DND-41 (cell line): ENCODE data around the gene GAS7.

Experiments used
- ATAC-seq: fragments of 200-7000 bp; cut with Tn5 transposase; 3 replicates; pipeline ENCODE4 v1.9.1; 2021; ENCODE audit warnings: low read depth; ENCODE audit not compliant: insufficient read depth
- DNase-seq: peaks from one replicate; pipeline ENCODE4 v3.0.0-alpha.2; 2020
- H2AFZ ChIP-seq: 2 replicates; pipeline ENCODE4 v1.6.0; 2012; ENCODE audit warnings: low read depth, low read length
- H3K27ac ChIP-seq: 2 replicates; pipeline ENCODE4 v1.5.1; 2012; ENCODE audit warnings: low read length, inconsistent platforms
- H3K27me3 ChIP-seq: fragments of 200-600 bp; sonication (generic); 2 replicates; pipeline ENCODE4 v1.6.0; 2012; ENCODE audit warnings: low read length, mild to moderate bottlenecking, inconsistent platforms; ENCODE audit not compliant: insufficient read depth, poor library complexity
- H3K36me3 ChIP-seq: 2 replicates; pipeline ENCODE4 v1.5.1; 2012; ENCODE audit warnings: low read length, inconsistent platforms; ENCODE audit not compliant: insufficient read depth
- H3K4me1 ChIP-seq: 2 replicates; pipeline ENCODE4 v1.5.1; 2012; ENCODE audit warnings: mild to moderate bottlenecking, low read length; ENCODE audit not compliant: insufficient read depth
- H3K4me2 ChIP-seq: 2 replicates; pipeline ENCODE4 v1.6.0; 2012; ENCODE audit warnings: mild to moderate bottlenecking, moderate library complexity, low read length, inconsistent platforms; ENCODE audit not compliant: insufficient read depth
- H3K4me3 ChIP-seq, 2 experiments: fragments of 200-600 bp in 1 of 2; shearing (Covaris generic) in 1 of 2; 2 replicates each; pipeline ENCODE4 v1.5.1; 2012 to 2016; ENCODE audit warnings: inconsistent platforms in 2 of 2, low read length in 2 of 2, mild to moderate bottlenecking in 2 of 2, low read depth in 1 of 2, moderate library complexity in 1 of 2
- H3K79me2 ChIP-seq: 2 replicates; pipeline ENCODE4 v1.6.0; 2012; ENCODE audit warnings: low read length, inconsistent platforms; ENCODE audit not compliant: insufficient read depth
- H3K9ac ChIP-seq: 2 replicates; pipeline ENCODE4 v1.6.0; 2012; ENCODE audit warnings: low read depth, mild to moderate bottlenecking, inconsistent platforms, low read length, moderate library complexity
- H3K9me3 ChIP-seq: 2 replicates; pipeline ENCODE4 v1.5.1; 2012; ENCODE audit warnings: low read length, moderate library complexity, mild to moderate bottlenecking, inconsistent platforms; ENCODE audit not compliant: insufficient read depth, severe bottlenecking
- H4K20me1 ChIP-seq: 2 replicates; pipeline ENCODE4 v1.6.0; 2012; ENCODE audit warnings: low read length; ENCODE audit not compliant: insufficient read depth
- CTCF ChIP-seq: IDR thresholded peaks from 2 replicates; pipeline ENCODE4 v1.5.1; 2012; ENCODE audit warnings: borderline replicate concordance, low read length, moderate library complexity, mild to moderate bottlenecking; ENCODE audit not compliant: poor library complexity, severe bottlenecking; ENCODE audit errors: extremely low read depth
- EZH2 ChIP-seq: IDR thresholded peaks from 3 replicates; pipeline ENCODE4 v1.6.1; 2012; ENCODE audit warnings: borderline replicate concordance, low read depth, mild to moderate bottlenecking, moderate library complexity, low read length, inconsistent platforms; ENCODE audit not compliant: severe bottlenecking

The GAS7 gene

DNA sequence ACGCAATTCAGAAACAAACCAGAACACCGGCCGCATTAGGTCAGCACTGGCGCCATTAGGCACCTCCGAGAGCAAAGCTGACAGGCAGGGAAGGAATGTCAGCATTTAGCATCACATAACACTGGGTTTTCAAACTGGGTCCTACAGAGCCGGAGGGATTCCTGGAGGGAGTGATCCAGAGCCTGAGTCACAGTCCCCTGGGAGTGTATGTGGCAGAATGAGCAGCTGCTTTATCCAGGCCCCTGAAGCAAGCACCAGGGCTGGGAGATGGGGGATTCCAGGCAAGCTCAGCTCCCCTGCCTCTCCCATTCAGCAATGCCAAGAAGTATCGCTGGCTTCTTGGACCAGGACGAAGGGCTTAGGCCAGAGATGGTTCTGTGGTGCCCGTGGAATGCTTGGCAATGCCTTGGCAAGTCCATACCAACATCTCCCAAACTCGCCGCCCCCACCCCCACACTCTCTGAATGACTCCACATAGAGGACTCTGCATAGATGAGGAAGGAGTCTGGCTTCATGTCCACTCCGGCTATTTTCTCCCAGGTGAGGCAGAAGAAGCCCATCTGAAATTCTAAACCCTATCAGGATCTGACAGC, 20.4 kb downstream of the GAS7 start:
- Histone ChIP-seq H3K4me3 (no peak overlapping the region), H3K9me3 (no peaks in the 10 kb centered on the region), H3K79me2 (peaks cover 17% of the 10 kb centered on the region; the same call in 1 of the 2 replicates), H3K4me2 (no peak overlapping the region), H3K27me3 (no peaks in the 10 kb centered on the region), H3K36me3 (no peaks in the 10 kb centered on the region), H4K20me1 (peaks cover 24% of the 10 kb centered on the region), H3K27ac (no peak overlapping the region), H3K9ac (no peak overlapping the region), H3K4me1 (peaks cover 1% of the 10 kb centered on the region), H2AFZ (no peak overlapping the region)
- DNase-seq (no peak), ATAC-seq (no peak)
- no peak for TF ChIP-seq CTCF

- Histone ChIP-seq H2AFZ (no peak overlapping the region), H3K79me2 (peaks cover 12% of the 10 kb centered on the region; the same call in 1 of the 2 replicates), H3K4me1 (peaks cover 8% of the 10 kb centered on the region), H3K9ac (no peak overlapping the region), H3K4me2 (no peak overlapping the region), H3K27me3 (no peaks in the 10 kb centered on the region), H3K27ac (no peak overlapping the region), H3K9me3 (no peaks in the 10 kb centered on the region), H3K36me3 (no peaks in the 10 kb centered on the region), H4K20me1 (peaks cover 23% of the 10 kb centered on the region), H3K4me3 (no peak overlapping the region)
- ATAC-seq (no peak), DNase-seq (no peak)
- TF ChIP-seq CTCF (no peak), EZH2 (no peak)
Measured at GRCh38 chr17:10177131-10177912, 21.1 kb downstream of the GAS7 start.

GRCh38 chr17:10173913-10174312, 24.5 kb downstream of the GAS7 start:
- H3K27ac ChIP-seq, result no peak overlapping the region
- no peak overlapping the region for H3K4me3 ChIP-seq
- H3K9me3 ChIP-seq, result no peaks in the 10 kb centered on the region
- ATAC-seq (no peak), DNase-seq (no peak)
- no peak overlapping the region for H2AFZ ChIP-seq
- no peak overlapping the region for H3K9ac ChIP-seq
- peaks cover 36% of the 10 kb centered on the region for H4K20me1 ChIP-seq
- H3K79me2 ChIP-seq, result peaks cover 11% of the 10 kb centered on the region; the same call in 1 of the 2 replicates
- no peaks in the 10 kb centered on the region for H3K36me3 ChIP-seq
- H3K27me3 ChIP-seq, result no peaks in the 10 kb centered on the region
- H3K4me2 ChIP-seq, result no peak overlapping the region
- TF ChIP-seq EZH2, result no peak
- no peak for TF ChIP-seq CTCF
- H3K4me1 ChIP-seq, result peaks cover 17% of the 10 kb centered on the region
